Endothelial cell of hepatic sinusoid (primary cell): Measurements from ENCODE around the gene SLC6A8.

Experiments used
- in situ Hi-C: cut with HindIII; loops from 2 replicates; pipeline ENCODE4 v1.10.0; 2017; ENCODE audit warnings: low sequenced_read_pairs

The SLC6A8 gene

GRCh38 chrX:153687121-153688039, at the start of gene SLC6A8:
Gene SLC6A8, plus strand, starts transcription at chrX:153687926. Its CDS starts 649 bp downstream, at chrX:153688575.
- in situ Hi-C loops = no loop called here

- in situ Hi-C loops = no loop called here
These were observed 49.7 kb upstream of the SLC6A8 start for GRCh38 chrX:153638041-153638371.

- in situ Hi-C loops = no loop called here
These were observed 49.1 kb upstream of the SLC6A8 start for GRCh38 chrX:153638436-153639176.

- in situ Hi-C loops = no loop called here
These were observed 48.3 kb upstream of the SLC6A8 start for GRCh38 chrX:153639177-153640044.

- in situ Hi-C loops = no loop called here
These were observed 47.6 kb upstream of the SLC6A8 start for GRCh38 chrX:153640045-153640686.

- in situ Hi-C loops = no loop called here
These were observed 46.8 kb upstream of the SLC6A8 start for GRCh38 chrX:153640736-153641575.

- in situ Hi-C loops = no loop called here
These were observed 46.1 kb upstream of the SLC6A8 start for GRCh38 chrX:153641627-153642026.

GRCh38 chrX:153642051-153642654, 45.6 kb upstream of the SLC6A8 start:
- in situ Hi-C loops = no loop called here

GRCh38 chrX:153642655-153643430, 44.9 kb upstream of the SLC6A8 start:
- in situ Hi-C loops = no loop called here

- in situ Hi-C loops = no loop called here
These were observed 44.0 kb upstream of the SLC6A8 start for GRCh38 chrX:153643431-153644351.

GRCh38 chrX:153644356-153645125, 43.2 kb upstream of the SLC6A8 start:
- in situ Hi-C loops = no loop called here

GRCh38 chrX:153645151-153645550, 42.6 kb upstream of the SLC6A8 start:
- in situ Hi-C loops = no loop called here

GRCh38 chrX:153645921-153646488, 41.7 kb upstream of the SLC6A8 start:
- in situ Hi-C loops = no loop called here

GRCh38 chrX:153646620-153647373, 40.9 kb upstream of the SLC6A8 start, which contains the start of gene DUSP9:
Gene DUSP9, plus strand, starts transcription at chrX:153647203. Its CDS starts 751 bp downstream, at chrX:153647954.
- in situ Hi-C loops = no loop called here
